ENCODE measurements around the gene CHST14.

Gene CHST14, protein sequence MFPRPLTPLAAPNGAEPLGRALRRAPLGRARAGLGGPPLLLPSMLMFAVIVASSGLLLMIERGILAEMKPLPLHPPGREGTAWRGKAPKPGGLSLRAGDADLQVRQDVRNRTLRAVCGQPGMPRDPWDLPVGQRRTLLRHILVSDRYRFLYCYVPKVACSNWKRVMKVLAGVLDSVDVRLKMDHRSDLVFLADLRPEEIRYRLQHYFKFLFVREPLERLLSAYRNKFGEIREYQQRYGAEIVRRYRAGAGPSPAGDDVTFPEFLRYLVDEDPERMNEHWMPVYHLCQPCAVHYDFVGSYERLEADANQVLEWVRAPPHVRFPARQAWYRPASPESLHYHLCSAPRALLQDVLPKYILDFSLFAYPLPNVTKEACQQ

GRCh38 chr15:40470423-40471104 lies at the start of gene CHST14:
Gene CHST14, plus strand, starts transcription at chr15:40470984. Its CDS starts 230 bp downstream, at chr15:40471214.
- peak; percentile 77 to 83 for ATAC-seq

- ATAC-seq = peak; percentile 93 to 97
These were observed 49.3 kb upstream of the CHST14 start for GRCh38 chr15:40421246-40422157.

DNA sequence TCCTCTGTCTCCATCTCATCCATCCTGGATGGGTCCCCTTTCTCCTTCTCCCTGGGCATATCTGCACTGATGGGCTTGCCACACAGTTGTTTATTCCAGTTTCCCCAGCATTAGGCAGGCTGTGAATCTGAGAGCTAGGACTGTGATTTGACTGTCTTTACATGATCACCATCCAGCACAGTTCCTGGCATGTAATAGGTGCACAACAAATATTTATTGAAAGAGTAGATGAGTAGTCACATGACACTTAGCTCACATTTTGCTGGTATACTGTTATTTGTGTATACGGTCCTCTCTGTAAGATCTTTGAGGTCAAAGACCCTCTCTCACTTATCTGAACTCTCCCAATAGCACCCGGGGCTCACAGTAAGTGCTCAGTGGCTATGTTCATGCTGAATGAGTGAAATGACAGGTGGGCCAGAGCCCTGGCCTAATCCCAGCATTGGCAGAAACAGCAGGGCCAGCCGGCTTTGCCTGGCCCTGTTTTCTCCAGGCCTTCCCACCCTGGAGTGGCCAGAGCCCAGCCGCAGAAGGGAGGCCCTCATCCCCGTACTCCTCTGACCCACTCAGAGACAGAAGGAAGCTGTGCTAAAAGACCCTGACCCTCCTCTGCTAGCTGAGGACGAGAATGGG lies 46.2 kb upstream of the CHST14 start:
- no peak for ATAC-seq

- no peak for ATAC-seq
These were observed 45.1 kb upstream of the CHST14 start for GRCh38 chr15:40425681-40426080.

DNA sequence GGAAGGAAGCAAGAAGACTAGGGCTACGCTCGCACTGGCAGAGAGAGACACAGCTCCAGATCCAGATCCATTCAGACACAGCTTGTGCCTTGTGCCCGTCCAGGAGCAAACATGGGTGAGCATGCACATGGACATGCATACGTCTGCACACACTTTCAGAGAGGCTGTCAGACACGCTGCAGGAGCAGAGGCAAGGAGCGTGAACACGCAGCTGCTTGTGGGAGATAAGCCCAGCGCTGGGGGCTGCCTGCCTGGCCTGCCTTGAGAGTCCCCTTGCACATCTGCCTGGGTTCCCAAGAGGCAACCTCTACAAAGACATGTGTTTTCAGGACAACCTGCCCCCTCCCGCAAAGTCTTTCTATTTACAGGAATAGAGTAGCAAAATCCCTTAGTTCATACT lies 43.6 kb upstream of the CHST14 start:
- ATAC-seq = no peak

DNA sequence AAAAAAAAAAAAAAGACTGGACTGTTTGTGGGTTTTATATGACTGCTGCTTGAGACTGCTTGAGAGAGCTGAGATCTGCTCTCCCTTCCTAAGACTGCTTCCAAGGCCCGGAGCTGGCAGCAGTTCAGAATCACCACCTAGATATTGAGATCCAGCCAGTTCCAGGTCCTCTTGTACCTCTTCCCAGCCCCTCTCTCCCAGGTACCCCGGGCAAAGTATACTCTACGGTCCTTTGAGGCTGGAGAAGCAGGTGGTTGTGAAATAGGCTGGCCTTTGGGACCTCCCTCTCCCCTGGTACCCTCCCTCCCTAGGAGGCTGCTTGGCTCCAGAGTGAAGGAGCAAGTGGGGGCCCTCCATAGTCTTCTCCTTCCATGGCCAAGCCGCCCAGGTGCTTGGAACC lies 42.6 kb upstream of the CHST14 start:
- no peak for ATAC-seq

DNA sequence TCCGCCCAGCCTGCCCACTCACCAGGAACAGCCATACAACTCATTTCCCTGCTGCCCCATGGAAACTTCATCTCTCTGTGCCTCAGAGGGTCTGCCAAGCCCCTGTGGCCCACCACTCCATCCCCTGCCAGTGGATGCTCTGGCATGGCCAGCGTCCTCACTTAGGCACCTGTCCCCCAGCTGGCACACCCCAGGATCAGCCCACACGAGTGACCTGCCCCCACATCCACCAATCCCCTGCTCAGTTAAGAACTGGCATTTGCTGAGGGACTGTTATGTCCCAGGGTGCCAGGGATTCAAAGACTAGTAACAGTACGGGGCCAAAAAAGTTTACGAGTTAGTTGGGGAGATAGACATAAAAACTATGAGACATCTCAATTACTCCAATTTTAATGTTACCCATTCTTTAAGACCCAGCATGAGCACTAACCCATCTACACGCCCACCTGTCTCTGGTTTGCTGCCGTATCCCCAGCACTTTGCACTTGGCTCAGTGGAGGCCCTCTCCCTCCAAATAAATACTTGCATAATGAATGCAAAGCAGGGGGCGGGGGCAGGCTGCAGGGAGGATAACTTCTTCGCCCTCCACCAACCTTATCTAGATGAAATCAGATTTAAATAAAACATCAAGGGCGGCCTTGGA lies 41.6 kb upstream of the CHST14 start:
- no peak for ATAC-seq

DNA sequence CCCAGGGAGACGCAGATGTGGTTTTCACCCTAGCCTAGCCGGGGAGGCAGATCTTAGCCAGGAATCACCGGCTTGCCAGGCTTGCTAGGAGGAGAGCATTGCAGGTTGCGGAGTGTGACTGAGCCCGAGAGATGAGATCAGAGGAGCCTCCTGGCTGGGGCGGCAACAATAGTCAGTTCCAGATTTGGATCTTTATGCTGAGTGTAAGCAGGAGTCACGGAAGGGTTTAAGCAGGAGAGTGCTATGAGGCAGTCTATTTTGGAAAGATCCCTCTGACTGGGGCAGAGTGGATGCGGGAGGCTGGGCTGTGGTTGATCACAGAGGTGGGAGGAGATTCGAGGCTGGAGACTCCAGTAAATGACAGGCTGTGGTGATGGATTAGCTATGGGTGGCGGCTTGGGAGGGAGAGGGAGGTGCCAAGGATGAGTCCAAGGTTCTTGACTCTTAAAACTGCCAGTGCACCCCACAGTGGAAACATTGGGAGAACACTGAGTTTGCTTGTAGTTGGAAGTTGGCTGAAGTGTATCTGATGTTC lies 40.4 kb upstream of the CHST14 start:
- no peak for ATAC-seq

DNA sequence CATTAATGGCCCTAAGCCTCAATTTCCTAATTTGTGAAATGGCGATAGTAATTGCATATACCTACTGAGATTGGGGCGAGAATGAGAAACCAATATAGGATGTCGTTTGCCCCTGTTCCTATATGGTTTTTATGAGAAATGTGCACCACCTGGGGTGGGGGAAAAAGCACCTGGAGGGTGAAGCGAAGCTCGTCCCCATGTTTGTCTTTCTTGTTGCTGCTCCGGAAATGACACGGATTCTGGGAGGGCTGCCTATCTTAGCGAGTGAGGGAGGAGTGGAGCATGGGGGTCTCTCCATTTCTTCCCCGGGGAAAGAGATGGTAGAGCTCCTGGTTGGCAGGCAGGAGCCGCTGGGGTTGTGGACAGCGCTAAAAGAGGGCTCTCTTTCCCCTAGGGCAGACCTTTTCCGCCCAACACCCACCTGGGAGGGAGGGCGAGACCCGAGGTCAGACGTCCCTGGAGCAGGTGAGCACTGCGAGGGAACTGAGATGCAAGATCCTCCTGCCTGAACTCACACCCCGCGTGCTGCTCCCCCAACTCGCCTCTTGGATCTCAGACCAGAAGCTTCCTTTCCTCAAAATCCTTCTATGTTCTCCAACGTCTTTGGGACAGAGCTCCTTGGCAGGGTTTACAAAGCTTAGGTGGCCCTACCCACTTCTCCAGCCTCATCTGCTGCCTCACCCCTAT lies 35.6 kb upstream of the CHST14 start:
- ATAC-seq = no peak

GRCh38 chr15:40435710-40436089 lies 35.1 kb upstream of the CHST14 start:
- no peak for ATAC-seq

DNA sequence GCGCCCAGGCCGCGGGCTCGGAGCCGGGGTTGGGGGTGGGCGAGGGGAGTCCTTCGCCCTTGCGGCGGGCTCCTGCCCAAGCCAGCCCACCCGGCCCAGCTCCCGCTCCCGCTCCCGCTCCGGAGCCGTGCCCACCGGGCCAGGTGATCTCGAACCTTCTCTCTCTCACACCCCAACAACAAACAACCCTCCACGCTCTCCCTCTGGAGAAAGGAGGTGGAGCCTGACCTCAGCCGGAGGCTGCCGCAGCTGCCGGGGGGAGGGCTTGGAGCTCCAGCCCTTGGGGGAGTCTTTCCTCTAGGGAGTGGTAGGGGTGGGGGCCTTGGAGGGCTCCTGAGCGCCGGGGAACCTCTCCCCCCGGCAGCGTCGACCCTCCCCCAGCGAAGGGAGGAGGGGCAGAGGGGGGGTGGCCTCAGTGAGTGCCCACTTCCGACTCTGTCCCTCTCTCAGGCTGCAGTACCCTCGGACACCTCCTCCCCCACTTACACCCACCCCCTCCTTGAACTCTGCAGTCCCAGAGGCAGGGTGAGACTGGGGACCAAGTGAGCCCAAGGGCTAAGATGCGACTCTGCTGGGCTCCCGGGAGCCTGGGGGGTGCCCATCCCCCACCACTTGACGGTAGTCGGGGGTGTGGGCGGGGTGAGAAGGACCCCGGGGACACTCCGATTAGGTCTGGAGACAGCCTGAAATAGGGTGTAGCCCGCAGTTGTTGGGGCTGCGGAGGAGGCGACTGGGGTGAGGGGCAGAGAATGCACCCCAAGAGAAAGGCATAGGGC lies 34.5 kb upstream of the CHST14 start:
- ATAC-seq = no peak

GRCh38 chr15:40436892-40437751 lies 33.7 kb upstream of the CHST14 start:
- no peak for ATAC-seq

GRCh38 chr15:40437752-40438687 lies 32.8 kb upstream of the CHST14 start:
- no peak for ATAC-seq

- no peak for ATAC-seq
These were observed 32.1 kb upstream of the CHST14 start for GRCh38 chr15:40438712-40439111.

DNA sequence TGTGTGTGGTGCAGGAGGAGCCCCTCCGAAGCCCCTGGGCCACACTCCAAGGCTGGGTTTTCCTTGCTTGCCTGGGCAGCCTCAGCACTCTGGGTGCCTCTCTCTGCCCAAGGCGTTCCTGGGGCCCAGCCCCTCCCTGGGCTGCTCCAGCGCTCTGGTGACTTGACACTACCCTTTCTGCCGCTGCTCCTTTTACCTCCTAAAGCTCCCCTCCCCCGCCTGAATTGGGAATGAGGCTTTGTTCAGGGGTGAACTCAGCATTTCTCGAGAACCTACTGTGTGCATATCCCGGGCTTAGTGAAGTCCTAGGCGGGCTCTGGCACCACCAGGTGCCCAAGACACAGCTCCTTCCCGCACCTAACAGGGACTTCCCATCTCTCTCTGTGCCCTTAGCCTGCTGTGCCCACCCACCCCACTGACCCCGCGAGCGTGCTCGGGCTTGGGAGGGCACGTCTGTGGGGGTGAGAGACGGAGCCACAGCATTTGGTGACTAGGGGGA lies 31.3 kb upstream of the CHST14 start:
- ATAC-seq = no peak

DNA sequence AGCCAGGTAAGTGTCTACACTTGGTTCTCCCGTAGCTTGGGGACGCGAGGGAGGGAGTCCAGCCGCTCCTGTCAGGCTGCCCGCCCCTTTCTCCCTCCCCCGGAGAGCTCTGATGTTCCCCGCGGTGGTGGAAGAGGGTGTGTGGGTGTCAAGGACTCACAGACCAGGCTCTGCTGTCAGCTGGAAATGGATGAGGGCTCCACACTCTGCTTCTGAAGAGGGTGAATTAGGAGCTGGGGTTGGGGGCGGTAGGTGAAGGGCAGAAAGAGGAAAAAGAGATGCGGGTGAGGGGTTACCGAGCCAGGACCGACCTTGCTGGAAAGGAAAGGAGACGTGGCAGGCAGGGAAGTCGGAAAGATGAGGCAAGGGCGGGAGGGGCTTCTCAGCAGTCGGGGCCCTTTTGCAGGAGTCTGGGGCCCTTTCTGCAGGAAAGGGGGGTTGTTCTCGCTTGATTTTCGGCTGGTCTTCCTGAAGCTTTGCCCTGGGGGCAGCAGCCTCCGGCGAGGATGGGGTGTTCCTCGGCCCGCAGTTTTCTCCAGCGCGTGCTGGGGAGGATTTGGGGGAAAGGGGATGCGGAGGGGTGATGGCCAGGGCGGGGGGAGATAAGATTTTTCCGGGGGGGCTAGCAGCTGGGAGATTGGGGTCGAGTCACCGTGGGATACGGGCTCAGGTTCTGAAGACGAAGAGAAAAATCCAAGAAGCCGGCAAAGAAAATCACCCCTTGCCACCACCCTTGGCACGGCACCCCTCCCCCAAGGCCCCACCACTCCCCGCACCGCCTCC lies 30.6 kb upstream of the CHST14 start:
- no peak for ATAC-seq
